ENCODE results near the gene DLG1. TPM values are rescaled to one million over a fixed set of nuclear protein-coding genes. Genes with fewer than 3 reads are reported as not detected.

The DLG1 gene
- total RNA-seq, 1 donor from 2014 or later: 168 TPM

DNA sequence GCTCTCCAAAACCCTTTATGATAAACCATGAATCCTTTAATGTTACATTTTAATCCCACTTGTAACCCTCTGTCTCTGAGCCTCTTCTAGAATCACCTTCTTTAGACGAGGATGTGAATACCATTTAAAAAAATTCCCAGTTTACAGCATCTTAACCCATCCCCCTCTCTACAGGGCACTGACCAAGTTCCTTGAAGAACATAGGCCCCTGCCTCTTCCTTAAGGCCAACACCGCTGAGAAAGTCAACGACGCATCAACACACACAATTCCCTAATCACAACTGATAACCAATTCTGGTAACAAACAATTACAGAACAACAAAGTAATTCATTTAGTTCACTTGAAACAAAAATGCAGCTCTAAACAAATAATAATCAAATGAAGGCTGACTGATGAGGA lies 130.3 kb downstream of the DLG1 start:
- peaks cover 12% of the 10 kb centered on the region for H3K36me3 Mint-ChIP-seq (ENCODE audit: unreplicated experiment)
- H3K4me3 Mint-ChIP-seq (ENCODE audit: unreplicated experiment): no peak overlapping the region
- TF ChIP-seq, protein P1, sequence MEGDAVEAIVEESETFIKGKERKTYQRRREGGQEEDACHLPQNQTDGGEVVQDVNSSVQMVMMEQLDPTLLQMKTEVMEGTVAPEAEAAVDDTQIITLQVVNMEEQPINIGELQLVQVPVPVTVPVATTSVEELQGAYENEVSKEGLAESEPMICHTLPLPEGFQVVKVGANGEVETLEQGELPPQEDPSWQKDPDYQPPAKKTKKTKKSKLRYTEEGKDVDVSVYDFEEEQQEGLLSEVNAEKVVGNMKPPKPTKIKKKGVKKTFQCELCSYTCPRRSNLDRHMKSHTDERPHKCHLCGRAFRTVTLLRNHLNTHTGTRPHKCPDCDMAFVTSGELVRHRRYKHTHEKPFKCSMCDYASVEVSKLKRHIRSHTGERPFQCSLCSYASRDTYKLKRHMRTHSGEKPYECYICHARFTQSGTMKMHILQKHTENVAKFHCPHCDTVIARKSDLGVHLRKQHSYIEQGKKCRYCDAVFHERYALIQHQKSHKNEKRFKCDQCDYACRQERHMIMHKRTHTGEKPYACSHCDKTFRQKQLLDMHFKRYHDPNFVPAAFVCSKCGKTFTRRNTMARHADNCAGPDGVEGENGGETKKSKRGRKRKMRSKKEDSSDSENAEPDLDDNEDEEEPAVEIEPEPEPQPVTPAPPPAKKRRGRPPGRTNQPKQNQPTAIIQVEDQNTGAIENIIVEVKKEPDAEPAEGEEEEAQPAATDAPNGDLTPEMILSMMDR (IDR thresholded peaks at IDR 0.05): no peak
- H3K27ac Mint-ChIP-seq (ENCODE audit: unreplicated experiment): peak overlapping the region; percentile 71
- H3K27me3 Mint-ChIP-seq (ENCODE audit: unreplicated experiment): no peaks in the 10 kb centered on the region
- H3K4me1 Mint-ChIP-seq (ENCODE audit: unreplicated experiment): peaks cover 18% of the 10 kb centered on the region
- DNase-seq (ENCODE audit: extremely low spot score, unreplicated experiment): no peak
- H3K9me3 Mint-ChIP-seq (ENCODE audit: unreplicated experiment): peaks cover 2% of the 10 kb centered on the region

DNA sequence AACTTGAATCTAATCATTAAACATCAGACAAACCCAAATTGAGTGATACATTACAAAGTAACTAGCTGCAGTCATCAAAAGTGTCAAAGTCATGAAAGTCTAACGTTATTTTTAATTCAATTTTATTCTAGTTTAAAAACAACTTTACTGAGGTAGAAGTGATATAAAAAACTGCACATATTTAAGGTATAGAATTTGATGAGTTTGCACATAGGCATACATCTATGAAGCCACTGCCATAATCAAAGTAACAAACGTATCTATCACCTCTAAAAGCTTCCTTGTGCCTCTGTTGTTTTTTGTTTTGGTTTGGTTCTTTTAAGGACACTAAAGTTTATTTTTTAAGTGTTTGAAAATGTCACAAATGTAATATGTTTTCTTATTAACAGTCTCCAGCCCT lies 130.9 kb downstream of the DLG1 start:
- peaks cover 18% of the 10 kb centered on the region for H3K4me1 Mint-ChIP-seq (ENCODE audit: unreplicated experiment)
- no peaks in the 10 kb centered on the region for H3K27me3 Mint-ChIP-seq (ENCODE audit: unreplicated experiment)
- DNase-seq (ENCODE audit: extremely low spot score, unreplicated experiment): no peak
- H3K36me3 Mint-ChIP-seq (ENCODE audit: unreplicated experiment): peaks cover 16% of the 10 kb centered on the region
- H3K4me3 Mint-ChIP-seq (ENCODE audit: unreplicated experiment): no peak overlapping the region
- H3K27ac Mint-ChIP-seq (ENCODE audit: unreplicated experiment): peak overlapping the region; percentile 71
- TF ChIP-seq, protein P1 (IDR thresholded peaks at IDR 0.05): no peak
- H3K9me3 Mint-ChIP-seq (ENCODE audit: unreplicated experiment): peaks cover 3% of the 10 kb centered on the region

DNA sequence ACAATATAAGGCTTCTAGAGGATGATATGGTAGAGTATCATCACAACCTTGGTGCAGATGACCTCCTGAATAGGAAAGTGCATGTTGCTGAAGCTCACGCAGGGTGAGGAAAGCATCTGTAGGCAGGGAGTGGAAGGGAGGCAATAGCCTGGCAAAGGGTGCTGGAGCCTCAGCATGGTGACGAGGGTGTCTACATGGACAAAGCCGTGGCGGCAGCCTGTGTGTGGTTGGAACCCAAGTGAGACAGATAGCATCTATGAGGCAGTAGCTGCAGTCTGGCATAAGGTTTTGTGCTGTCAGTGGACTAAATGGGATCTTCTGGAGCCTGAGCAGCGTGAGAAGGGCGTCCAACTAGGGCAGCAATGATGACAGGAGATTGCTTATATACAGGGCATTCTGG lies 132.5 kb downstream of the DLG1 start:
- DNase-seq (ENCODE audit: extremely low spot score, unreplicated experiment): no peak
- Mint-ChIP-seq H3K9me3 (ENCODE audit: unreplicated experiment) (peaks cover 3% of the 10 kb centered on the region), H3K4me3 (ENCODE audit: unreplicated experiment) (no peak overlapping the region), H3K27ac (ENCODE audit: unreplicated experiment) (peak overlapping the region; percentile 25), H3K27me3 (ENCODE audit: unreplicated experiment) (no peaks in the 10 kb centered on the region), H3K4me1 (ENCODE audit: unreplicated experiment) (peaks cover 24% of the 10 kb centered on the region), H3K36me3 (ENCODE audit: unreplicated experiment) (peaks cover 16% of the 10 kb centered on the region)
- TF ChIP-seq, protein P1 (IDR thresholded peaks at IDR 0.05): no peak

DNA sequence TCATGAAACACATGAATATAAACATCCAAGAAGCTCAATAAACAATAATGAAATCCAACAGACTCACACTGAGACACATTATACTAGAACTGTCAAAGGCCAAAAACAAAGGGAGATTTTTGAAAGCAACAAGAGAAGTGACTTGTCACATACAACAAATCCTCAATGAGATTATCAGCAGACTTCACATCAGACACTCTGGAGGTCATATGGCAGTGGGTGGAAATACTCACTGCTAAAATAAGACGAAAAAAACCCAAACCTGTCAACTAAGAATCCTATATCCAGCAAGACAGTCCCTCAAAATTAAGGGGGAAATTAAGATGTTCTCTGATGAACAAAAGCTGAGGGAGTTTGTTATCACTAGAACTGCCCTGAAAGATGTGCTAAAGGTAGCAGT lies 143.4 kb downstream of the DLG1 start:
- Mint-ChIP-seq H3K9me3 (ENCODE audit: unreplicated experiment) (peaks cover 29% of the 10 kb centered on the region), H3K4me3 (ENCODE audit: unreplicated experiment) (no peak overlapping the region), H3K36me3 (ENCODE audit: unreplicated experiment) (peaks cover 44% of the 10 kb centered on the region), H3K4me1 (ENCODE audit: unreplicated experiment) (peaks cover 14% of the 10 kb centered on the region), H3K27ac (ENCODE audit: unreplicated experiment) (no peak overlapping the region), H3K27me3 (ENCODE audit: unreplicated experiment) (no peaks in the 10 kb centered on the region)
- DNase-seq (ENCODE audit: extremely low spot score, unreplicated experiment): no peak
- TF ChIP-seq, protein P1 (IDR thresholded peaks at IDR 0.05): no peak

DNA sequence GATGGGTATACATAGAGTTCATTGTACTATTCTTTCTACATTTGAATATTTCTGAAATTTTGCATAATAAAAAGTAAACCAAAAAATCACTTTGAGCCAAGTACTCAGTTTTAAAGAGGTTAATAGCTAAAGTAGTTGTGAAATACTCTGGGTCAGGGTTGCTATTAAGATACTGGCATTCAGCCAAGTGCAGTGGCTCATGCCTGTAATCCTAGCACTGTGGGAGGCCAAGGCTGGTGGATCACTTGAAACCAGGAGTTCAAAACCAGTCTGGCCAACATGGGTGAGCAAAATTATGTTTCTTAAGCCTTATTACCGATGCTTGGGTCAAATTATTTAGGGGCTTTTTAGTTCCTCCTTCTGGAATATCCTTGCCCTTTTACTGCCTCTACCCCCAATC lies 146.8 kb downstream of the DLG1 start:
- H3K36me3 Mint-ChIP-seq (ENCODE audit: unreplicated experiment): peaks cover 39% of the 10 kb centered on the region
- peak overlapping the region; percentile 51 for H3K27ac Mint-ChIP-seq (ENCODE audit: unreplicated experiment)
- H3K4me1 Mint-ChIP-seq (ENCODE audit: unreplicated experiment): peaks cover 20% of the 10 kb centered on the region
- no peak overlapping the region for H3K4me3 Mint-ChIP-seq (ENCODE audit: unreplicated experiment)
- peaks cover 21% of the 10 kb centered on the region for H3K9me3 Mint-ChIP-seq (ENCODE audit: unreplicated experiment)
- TF ChIP-seq, protein P1 (IDR thresholded peaks at IDR 0.05): no peak
- H3K27me3 Mint-ChIP-seq (ENCODE audit: unreplicated experiment): no peaks in the 10 kb centered on the region
- no peak for DNase-seq (ENCODE audit: extremely low spot score, unreplicated experiment)
